Mucosa of stomach (tissue), 1 donor: ENCODE data around the gene CSF3R.

Experiments used
- H3K27me3 ChIP-seq: one replicate; pipeline ENCODE4 v1.7.0; 2013; ENCODE audit warnings: mild to moderate bottlenecking, low read length; ENCODE audit not compliant: control insufficient read depth, insufficient read depth
- H3K36me3 ChIP-seq: one replicate; pipeline ENCODE4 v1.7.0; 2013; ENCODE audit warnings: low read length; ENCODE audit not compliant: control insufficient read depth, insufficient read depth
- H3K4me1 ChIP-seq: one replicate; pipeline ENCODE4 v1.7.0; 2013; ENCODE audit warnings: mild to moderate bottlenecking, low read length; ENCODE audit not compliant: control insufficient read depth, insufficient read depth
- H3K4me3 ChIP-seq: one replicate; pipeline ENCODE4 v1.7.0; 2013; ENCODE audit warnings: low read length
- H3K9ac ChIP-seq: one replicate; pipeline ENCODE4 v1.7.0; 2013; ENCODE audit warnings: mild to moderate bottlenecking, low read length, moderate library complexity
- H3K9me3 ChIP-seq: one replicate; pipeline ENCODE4 v1.7.0; 2013; ENCODE audit warnings: mild to moderate bottlenecking, low read length, moderate library complexity; ENCODE audit not compliant: control insufficient read depth
- donor health status: Pancreatic carcinoma.

Gene CSF3R

DNA sequence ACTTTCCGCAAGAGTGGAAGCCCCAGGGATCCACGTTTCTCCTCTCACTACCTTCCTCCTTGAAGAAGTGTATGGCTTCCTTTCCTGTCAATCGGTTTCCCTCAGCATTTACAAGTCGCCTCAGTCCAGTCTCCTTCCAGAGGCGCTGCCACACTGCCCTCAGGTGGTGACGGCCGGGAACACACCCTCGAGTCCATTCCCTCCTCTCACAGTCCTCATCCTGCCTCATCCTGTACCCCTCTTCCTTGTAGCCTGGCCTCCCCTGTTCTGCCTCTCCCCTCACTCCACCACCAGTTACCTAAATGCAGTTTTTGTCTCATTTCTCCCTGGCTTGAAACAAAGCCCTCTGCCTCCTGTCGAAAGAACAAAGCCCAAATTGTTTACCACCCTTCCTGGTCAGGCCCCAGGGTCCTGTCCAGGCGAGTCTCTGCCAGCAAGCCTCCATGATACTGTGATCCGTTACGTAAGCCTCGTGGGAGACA lies 61.8 kb downstream of the CSF3R start:
- H3K27me3 ChIP-seq: no peaks in the 10 kb centered on the region
- no peak overlapping the region for H3K4me3 ChIP-seq
- H3K36me3 ChIP-seq: peaks cover 5% of the 10 kb centered on the region
- H3K9me3 ChIP-seq: no peaks in the 10 kb centered on the region
- H3K9ac ChIP-seq: no peak overlapping the region
- H3K4me1 ChIP-seq: no peaks in the 10 kb centered on the region

DNA sequence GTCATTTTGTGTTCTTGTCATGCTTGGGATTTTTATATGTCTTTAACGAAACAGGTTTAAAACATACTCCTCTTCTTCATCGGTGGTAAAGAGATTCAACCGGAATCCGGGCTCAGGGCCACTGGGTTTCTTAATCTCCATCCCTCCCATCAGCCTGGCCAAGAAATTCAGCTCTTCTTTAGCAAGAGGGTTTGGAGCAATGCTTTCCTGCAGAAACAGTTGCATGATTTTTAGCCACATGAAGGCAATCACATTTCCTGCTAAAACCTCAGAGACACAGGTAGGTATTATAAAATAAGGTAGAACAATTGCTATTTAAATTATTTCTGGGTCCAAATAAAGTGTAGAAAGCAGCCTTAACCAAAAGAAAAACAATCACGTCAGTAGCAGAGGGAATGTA lies 62.3 kb downstream of the CSF3R start:
- Histone ChIP-seq H3K9me3 (no peaks in the 10 kb centered on the region), H3K4me1 (no peaks in the 10 kb centered on the region), H3K36me3 (peaks cover 5% of the 10 kb centered on the region), H3K9ac (no peak overlapping the region), H3K4me3 (no peak overlapping the region), H3K27me3 (no peaks in the 10 kb centered on the region)

DNA sequence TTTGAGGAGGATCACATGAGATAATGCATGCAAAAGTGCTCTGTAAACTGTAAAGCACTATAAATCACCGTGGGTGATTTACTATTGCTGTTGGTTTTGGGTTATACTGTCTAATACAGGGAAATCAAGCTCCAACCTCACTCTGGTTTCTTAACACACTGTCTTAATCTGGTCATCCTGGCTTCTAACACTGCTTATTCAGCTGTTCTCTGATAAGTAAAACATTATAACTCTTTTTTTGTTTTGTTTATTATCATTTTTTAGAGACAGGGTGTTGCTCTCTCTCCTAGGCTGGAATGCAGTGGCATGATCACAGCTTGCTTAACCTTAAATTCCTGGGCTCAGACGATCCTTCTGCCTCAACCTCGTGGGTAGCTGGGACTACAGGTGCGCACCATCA lies 63.1 kb downstream of the CSF3R start:
- H3K9ac ChIP-seq: no peak overlapping the region
- no peak overlapping the region for H3K4me3 ChIP-seq
- peaks cover 5% of the 10 kb centered on the region for H3K36me3 ChIP-seq
- no peaks in the 10 kb centered on the region for H3K4me1 ChIP-seq
- H3K9me3 ChIP-seq: no peaks in the 10 kb centered on the region
- H3K27me3 ChIP-seq: no peaks in the 10 kb centered on the region

DNA sequence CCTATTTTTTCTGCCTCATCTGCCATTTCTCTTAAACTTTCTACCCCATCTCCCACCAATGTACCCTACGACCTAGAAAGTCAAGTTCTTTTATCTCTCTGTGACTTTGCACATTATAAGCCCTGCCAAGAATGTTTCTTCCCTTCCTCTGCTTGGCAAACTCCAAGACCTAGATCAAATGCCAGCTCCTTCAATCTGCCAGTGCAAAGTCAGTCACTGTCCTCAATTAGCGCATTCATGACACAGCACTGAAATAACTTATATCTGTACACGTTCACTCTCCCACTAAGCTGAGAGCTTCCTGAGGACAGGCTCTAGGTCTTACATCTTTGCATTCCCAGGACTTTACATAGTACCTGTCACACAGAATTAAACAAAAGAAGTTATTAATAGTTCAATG lies 63.6 kb downstream of the CSF3R start:
- no peak overlapping the region for H3K9ac ChIP-seq
- no peaks in the 10 kb centered on the region for H3K27me3 ChIP-seq
- H3K9me3 ChIP-seq: no peaks in the 10 kb centered on the region
- H3K4me3 ChIP-seq: no peak overlapping the region
- H3K36me3 ChIP-seq: peaks cover 5% of the 10 kb centered on the region
- no peaks in the 10 kb centered on the region for H3K4me1 ChIP-seq

DNA sequence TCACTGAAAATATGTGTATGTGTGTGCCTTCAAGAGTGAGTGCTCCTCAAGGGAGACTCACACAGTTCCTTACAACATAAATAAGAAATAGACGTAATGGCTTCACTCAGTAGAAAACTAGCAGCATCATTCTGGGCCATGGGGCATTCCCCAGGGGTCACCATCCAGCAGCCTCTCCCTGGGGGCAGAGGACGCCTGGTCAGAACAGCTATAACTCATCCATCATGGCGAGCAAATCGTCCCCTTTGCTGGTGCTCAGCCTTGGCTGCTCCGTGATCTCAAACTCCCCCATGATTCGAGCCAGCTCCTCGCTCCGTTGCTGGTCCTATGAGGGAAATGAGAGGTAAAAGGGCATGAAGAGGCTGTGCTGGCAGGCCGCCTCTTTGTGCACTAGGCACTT lies 64.8 kb downstream of the CSF3R start:
- H3K36me3 ChIP-seq: peaks cover 5% of the 10 kb centered on the region
- H3K9ac ChIP-seq: no peak overlapping the region
- H3K27me3 ChIP-seq: no peaks in the 10 kb centered on the region
- no peaks in the 10 kb centered on the region for H3K4me1 ChIP-seq
- no peak overlapping the region for H3K4me3 ChIP-seq
- H3K9me3 ChIP-seq: no peaks in the 10 kb centered on the region
